ENCODE data around the gene IZUMO1.
"Not testable (repeated sequence)": the region's sequence is repeated elsewhere in the genome, so short reads cannot be mapped to it uniquely, and the experiment has no call there.

The IZUMO1 gene

DNA sequence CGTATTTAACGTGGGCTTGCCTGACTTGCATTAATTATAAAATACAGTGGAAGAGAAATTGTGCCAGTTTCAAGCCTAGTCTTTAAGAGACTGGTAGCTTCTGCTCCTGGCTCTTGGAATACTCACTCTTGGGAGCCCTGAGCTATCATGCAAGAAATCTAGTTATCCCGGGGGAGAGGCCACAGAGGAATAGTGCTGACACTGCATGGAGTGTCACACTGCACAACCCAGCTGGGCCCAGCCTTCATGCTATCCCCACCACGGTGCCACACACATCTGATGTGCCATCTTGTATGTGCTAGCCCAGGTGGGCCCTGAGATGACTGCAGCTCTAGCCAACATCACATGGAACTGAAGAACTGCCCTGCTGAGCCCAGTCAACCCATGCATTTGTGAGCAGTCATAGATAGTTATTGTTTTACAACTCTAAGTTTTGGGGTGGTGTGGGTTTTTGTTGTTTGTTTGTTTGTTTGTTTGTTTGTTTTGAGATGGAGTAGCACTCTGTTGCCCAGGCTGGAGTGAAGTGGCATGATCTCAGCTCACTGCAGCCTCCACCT lies 35.5 kb downstream of the IZUMO1 start:
- DNase-seq = no peak

DNA sequence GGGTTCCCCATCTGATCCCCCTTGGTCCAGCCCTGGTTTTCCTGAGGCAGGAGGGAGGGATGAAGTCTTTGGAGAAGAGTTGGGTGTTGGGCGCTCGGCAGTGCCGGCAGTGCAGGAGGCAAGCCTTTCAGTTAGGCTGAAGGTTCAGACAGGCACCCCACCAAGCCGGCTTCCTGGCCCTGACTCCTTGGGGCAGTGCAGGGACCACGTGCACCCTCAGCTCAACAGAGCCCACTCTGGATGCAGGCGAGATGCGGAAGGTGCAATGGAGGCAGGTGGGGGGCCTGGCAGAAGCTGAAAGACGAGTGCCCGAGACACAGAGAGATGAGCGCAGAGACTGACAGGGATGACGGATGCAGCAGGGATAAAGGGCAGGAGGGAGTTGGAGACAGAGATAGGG lies 38.2 kb downstream of the IZUMO1 start:
- no peak for DNase-seq

DNA sequence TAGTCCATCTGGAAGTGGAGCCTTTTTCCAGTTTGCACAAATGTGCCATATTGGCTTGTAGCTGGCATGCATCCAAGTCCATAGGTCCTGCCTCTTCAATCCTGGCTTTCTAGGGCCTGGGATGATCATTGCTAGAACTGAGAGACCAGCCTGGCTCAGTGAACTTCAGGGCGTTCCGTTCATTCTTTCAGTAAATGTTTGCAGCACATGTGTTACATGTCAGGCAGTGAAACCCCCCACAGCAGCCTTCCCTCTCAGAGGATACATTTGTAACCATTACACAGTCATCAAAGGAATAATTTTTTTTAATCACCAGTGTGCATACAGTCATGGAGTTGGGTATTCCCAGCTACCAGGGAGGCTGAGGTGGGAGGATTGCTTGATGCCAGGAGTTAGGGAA lies 41.3 kb downstream of the IZUMO1 start:
- no peak for DNase-seq

DNA sequence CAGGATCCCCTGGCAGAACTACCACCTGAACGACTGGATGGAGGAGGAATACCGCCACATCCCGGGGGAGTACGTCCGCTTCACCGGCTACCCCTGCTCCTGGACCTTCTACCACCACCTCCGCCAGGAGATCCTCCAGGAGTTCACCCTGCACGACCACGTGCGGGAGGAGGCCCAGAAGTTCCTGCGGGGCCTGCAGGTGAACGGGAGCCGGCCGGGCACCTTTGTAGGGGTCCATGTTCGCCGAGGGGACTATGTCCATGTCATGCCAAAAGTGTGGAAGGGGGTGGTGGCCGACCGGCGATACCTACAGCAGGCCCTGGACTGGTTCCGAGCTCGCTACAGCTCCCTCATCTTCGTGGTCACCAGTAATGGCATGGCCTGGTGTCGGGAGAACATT lies 43.4 kb downstream of the IZUMO1 start:
- DNase-seq = no peak

DNA sequence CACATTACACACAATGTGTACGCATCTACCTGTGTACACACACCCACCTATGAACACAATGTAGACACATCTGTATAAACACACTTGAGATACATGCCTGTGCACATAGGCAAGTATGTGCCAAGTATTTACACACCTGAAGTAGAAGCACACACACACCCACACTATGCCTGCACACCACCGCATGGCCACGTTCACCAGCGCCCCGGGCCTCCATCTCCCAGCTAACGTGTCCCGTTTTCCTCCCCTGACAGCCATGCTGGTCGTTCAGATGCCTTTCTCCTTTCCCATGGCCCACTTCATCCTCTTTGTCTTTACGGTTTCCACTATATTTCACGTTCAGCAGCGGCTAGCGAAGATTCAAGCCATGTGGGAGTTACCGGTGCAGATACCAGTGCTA lies 44.0 kb downstream of the IZUMO1 start:
- DNase-seq = no peak

DNA sequence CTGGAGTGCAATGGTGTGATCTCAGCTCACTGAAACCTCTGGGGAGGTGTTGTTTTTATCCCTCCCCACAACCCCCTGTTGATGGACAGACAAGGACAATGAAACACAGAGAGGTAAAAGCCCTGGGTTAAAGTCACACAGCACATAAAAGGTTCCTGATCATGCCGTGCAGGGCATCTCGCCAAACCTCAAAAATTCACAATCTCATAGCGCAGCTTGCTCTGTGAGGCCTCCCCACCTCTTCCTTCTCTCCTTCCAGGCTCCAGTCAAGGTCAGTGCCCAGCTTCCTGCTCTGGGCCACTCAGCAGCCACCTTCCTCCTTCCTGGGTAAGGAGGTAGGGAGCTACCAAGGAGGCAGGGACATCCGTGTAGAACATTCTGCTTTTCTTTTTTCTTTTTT lies 48.7 kb downstream of the IZUMO1 start:
- DNase-seq = no peak

DNA sequence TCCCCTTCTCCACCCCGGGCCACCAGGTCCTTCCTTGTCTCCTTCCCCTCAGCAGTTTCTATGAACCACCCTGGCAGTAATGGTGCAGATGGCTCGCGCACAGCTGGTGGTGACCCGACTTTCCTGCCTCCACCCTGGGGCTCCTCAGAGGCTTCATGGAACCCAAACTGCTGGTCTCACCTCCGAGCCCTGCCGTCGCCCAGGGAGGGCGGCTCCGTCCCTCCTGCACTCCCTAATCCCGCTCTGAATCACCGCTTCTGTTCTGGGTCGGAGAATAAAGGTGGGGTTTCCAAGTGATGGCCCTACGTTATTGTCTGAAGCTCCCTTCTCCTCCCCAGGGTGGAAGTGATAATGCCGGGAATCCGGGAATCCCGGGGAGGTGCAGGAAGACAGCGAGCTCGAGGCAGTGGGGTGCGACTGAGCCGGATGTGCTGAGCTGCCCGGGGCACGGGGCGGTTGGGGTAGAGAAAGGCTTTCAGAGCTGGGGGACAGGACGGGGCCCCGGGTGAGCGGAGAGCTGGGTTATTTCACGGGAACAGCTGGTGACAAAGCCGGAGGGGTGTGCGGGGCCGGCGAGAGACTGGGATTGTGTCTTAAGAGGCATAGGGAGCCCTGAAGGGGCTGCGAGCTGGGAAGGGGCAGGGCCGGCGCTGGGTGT lies 50.2 kb downstream of the IZUMO1 start:
- peak; percentile 44 for DNase-seq

DNA sequence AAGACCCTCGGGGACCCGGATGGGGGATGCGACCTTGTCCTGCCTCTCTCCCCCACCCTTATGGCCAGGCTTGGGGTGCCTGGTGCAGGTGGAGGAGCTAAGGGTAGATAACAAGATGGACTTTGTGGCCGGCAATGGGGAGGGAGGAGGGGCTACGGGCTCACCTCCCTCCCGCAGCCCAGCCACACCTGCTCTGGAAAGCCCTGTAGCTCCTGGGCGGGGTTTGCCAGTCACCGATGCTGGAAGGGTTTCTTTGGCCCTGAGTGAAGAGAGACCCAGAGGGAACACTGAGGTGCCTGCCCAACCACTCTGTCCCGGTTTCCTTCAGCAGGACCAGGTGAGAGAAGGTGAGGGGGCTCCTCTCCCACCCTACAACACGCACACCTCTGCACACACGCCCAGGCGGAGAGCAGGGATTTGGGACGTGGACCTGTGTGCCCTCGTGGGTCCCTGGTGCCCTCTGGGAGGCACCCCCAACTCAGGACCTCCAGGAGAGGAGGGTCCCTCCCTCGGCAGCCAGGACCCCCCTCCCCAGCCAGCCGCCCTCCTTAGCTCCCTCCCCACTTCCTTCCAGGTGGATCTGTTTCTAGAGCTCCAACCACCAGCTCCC lies 50.9 kb downstream of the IZUMO1 start, which contains the start of gene FUT2:
TSS of gene FUT2 (plus strand) at position 229 of the 610 bp plus-strand sequence. CDS start 6,986 bp downstream, outside the sequence.
- DNase-seq = no peak

DNA sequence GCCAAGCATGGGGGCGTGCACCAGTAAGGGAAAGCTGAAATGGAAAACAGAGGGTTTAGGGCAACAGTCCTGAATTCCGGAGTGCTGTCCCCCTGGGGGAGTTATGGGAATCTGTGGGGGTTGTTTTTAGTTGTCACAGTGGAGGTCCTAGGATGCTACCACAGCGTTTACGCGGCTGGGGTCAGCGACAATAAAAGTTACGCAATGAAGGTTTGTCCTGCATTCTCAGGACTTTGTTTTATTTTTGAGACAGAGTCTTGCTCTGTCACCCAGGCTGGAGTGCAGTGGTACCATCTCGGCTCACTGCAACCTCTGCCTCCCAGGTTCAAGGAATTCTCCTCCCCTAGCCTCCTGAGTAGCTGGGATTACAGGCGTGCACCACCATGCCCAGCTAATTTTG lies 53.1 kb downstream of the IZUMO1 start:
- not testable (repeated sequence) for DNase-seq
